A673 (cell line): ENCODE measurements around the gene CCBE1. TPM values are rescaled to one million over a fixed set of nuclear protein-coding genes. Genes with fewer than 3 reads are reported as not detected.

Experiments used
- BruUV-seq: library from RNA; stranded (reverse); fragments of 400-500 nt; replicated peaks from 2 replicates; lab custom pipeline; 2021; lab: Mats Ljungman, UMichigan
- CTCF ChIA-PET: fragments of 300-600 bp; sonication (Branson Sonifier 250); formaldehyde crosslinking; loops from one replicate; lab custom pipeline; 2022; ENCODE audit warnings: antibody characterized with exemption; lab: Charles Lee
- POLR2A ChIA-PET: fragments of 300-600 bp; sonication (Branson Sonifier 250); formaldehyde crosslinking; loops from one replicate; lab custom pipeline; 2022; ENCODE audit warnings: antibody characterized with exemption; ENCODE audit not compliant: low non-redundant PET; lab: Charles Lee
- DNase-seq: peaks from one replicate; pipeline ENCODE4 v3.0.0-alpha.2; 2015; ENCODE audit warnings: low spot score
- H3K27ac ChIP-seq: fragments of 200-600 bp; sonication (generic); 2 replicates; pipeline ENCODE4 v1.5.1; 2016; ENCODE audit warnings: mixed run types, low read depth, mild to moderate bottlenecking, mixed read lengths, antibody characterized with exemption, low read length; ENCODE audit not compliant: poor library complexity, severe bottlenecking
- H3K27me3 ChIP-seq: fragments of 200-600 bp; sonication (generic); replicated peaks from 2 replicates; pipeline ENCODE4 v1.6.1; 2017; ENCODE audit warnings: mixed run types, low read depth, mild to moderate bottlenecking, mixed read lengths, antibody characterized with exemption, low read length; ENCODE audit not compliant: insufficient read depth, poor library complexity
- H3K36me3 ChIP-seq: fragments of 200-600 bp; sonication (generic); 2 replicates; pipeline ENCODE4 v1.6.1; 2016; ENCODE audit warnings: mixed run types, mild to moderate bottlenecking, mixed read lengths, antibody characterized with exemption, low read length; ENCODE audit not compliant: insufficient read depth, poor library complexity, severe bottlenecking
- H3K4me1 ChIP-seq: fragments of 200-600 bp; sonication (generic); 2 replicates; pipeline ENCODE4 v1.6.1; 2017; ENCODE audit warnings: mixed run types, mild to moderate bottlenecking, mixed read lengths, antibody characterized with exemption, low read length; ENCODE audit not compliant: insufficient read depth, poor library complexity, severe bottlenecking
- H3K4me3 ChIP-seq: fragments of 200-600 bp; sonication (generic); 2 replicates; pipeline ENCODE4 v1.5.1; 2016; ENCODE audit warnings: low read depth, mixed run types, mild to moderate bottlenecking, mixed read lengths, low read length; ENCODE audit not compliant: poor library complexity, severe bottlenecking
- H3K9me3 ChIP-seq: fragments of 200-600 bp; sonication (generic); 2 replicates; pipeline ENCODE4 v1.6.1; 2016; ENCODE audit warnings: mixed run types, low read depth, mild to moderate bottlenecking, mixed read lengths, antibody characterized with exemption, low read length; ENCODE audit not compliant: poor library complexity, severe bottlenecking
- CTCF ChIP-seq: fragments of 300-800, 200-600 bp; sonication (generic); conservative IDR thresholded peaks from 2 replicates; pipeline ENCODE4 v1.5.1; 2017; ENCODE audit warnings: low read depth, mild to moderate bottlenecking, antibody characterized with exemption, low read length, moderate library complexity, mixed read lengths
- EZH2 ChIP-seq: fragments of 200-600 bp; sonication (generic); IDR thresholded peaks from 2 replicates; pipeline ENCODE4 v1.6.1; 2017; ENCODE audit warnings: borderline replicate concordance, low read depth, mild to moderate bottlenecking, mixed read lengths, antibody characterized with exemption, low read length; ENCODE audit not compliant: poor library complexity, severe bottlenecking
- intact Hi-C: fragments of 100-400 bp; cut with micrococcal nuclease; formaldehyde crosslinking; loops from one replicate; pipeline ENCODE4 v1.10.0; 2022; ENCODE audit not compliant: unreplicated experiment
- total RNA-seq: library from RNA; stranded (reverse); gene quantifications from 2 replicates; pipeline ENCODE4 v1.2.3, GENCODE V29; 2021

The CCBE1 gene
- total RNA-seq, 1 experiment from 2014 or later = not detected

- H3K4me1 ChIP-seq = no peaks in the 10 kb centered on the region
- no TSS peak for BruUV-seq
- no peak overlapping the region for H3K4me3 ChIP-seq
- H3K36me3 ChIP-seq = no peaks in the 10 kb centered on the region
- no peak overlapping the region for H3K27ac ChIP-seq
- intact Hi-C loops = no loop called here
- ChIA-PET POLR2A (no interaction called here), CTCF (no interaction called here)
- no peaks in the 10 kb centered on the region for H3K9me3 ChIP-seq
- no peak for TF ChIP-seq CTCF
- TF ChIP-seq EZH2 = no peak
- no peaks in the 10 kb centered on the region for H3K27me3 ChIP-seq
- no peak for DNase-seq
Measured at GRCh38 chr18:59609654-59610053, 87.6 kb downstream of the CCBE1 start.

GRCh38 chr18:59607471-59607870, 89.8 kb downstream of the CCBE1 start:
- POLR2A ChIA-PET = no interaction called here
- CTCF ChIA-PET = no interaction called here
- TF ChIP-seq EZH2 = no peak
- TF ChIP-seq CTCF = no peak
- Histone ChIP-seq H3K4me1 (no peaks in the 10 kb centered on the region), H3K27me3 (no peaks in the 10 kb centered on the region), H3K36me3 (no peaks in the 10 kb centered on the region), H3K9me3 (no peaks in the 10 kb centered on the region), H3K27ac (no peak overlapping the region), H3K4me3 (no peak overlapping the region)
- DNase-seq = no peak
- intact Hi-C loops = no loop called here
- no TSS peak for BruUV-seq

- no peak for DNase-seq
- Histone ChIP-seq H3K4me1 (no peaks in the 10 kb centered on the region), H3K27ac (no peak overlapping the region), H3K9me3 (no peaks in the 10 kb centered on the region), H3K4me3 (no peak overlapping the region), H3K27me3 (no peaks in the 10 kb centered on the region), H3K36me3 (no peaks in the 10 kb centered on the region)
- BruUV-seq = no TSS peak
- POLR2A ChIA-PET = no interaction called here
- CTCF ChIA-PET = no interaction called here
- intact Hi-C loops = no loop called here
- TF ChIP-seq EZH2 = no peak
Measured at GRCh38 chr18:59607078-59607379, 90.2 kb downstream of the CCBE1 start.
